ENCODE results near the gene RAB30.
"Not testable (repeated sequence)": the region's sequence is repeated elsewhere in the genome, so short reads cannot be mapped to it uniquely, and the experiment has no call there.

RAB30 gene

GRCh38 chr11:82960779-82961143 is 110.9 kb downstream of the RAB30 start:
- no peak for TF ChIP-seq CTCF (IDR thresholded peaks at IDR 0.05; ENCODE audit: unreplicated experiment in 3 of 3)
- no peaks in the 10 kb centered on the region for H3K4me1 Mint-ChIP-seq
- no peak overlapping the region for H3K27ac Mint-ChIP-seq
- H3K4me3 Mint-ChIP-seq, result no peak overlapping the region
- no peaks in the 10 kb centered on the region for H3K36me3 Mint-ChIP-seq (ENCODE audit: low read depth)
- peaks cover 15% of the 10 kb centered on the region for H3K9me3 Mint-ChIP-seq
- no peaks in the 10 kb centered on the region for H3K27me3 Mint-ChIP-seq (ENCODE audit: low read depth)

DNA sequence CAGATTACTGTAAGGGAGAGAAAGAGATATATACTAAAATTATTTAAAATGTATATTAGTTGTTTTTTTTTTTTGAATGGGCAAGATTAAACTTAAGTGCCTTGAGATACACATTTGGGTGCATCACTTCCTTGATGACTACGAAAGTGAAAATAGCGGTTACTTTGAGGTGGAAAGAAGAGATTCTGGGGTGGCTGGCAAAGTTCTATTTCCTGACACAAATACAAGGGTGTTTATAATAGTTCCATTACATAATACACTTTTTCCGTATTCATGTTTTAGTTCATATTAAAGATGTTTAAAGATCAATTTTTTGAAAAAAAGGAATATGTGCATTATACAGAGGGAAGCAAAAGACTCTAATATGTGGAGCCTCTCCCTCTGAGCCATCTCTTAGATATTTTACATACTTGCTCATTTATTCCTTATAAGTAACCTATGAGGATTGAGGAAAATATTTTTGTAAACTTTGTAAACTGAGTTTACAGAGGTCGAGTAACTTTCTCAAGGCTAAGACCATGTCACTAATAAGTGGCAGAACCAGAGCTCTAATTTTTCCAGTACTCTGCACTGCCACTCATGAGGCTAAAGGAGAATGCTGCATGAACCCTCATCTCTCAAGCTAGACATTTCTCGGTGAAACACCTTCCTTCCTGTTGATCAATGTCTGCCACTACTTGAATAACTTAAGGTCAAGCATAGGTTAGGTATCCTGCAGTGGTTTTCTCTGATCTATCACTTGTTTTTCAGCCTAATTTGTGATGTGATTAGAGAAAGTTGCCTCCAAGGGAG is 111.5 kb downstream of the RAB30 start:
- H3K9me3 Mint-ChIP-seq, result peaks cover 18% of the 10 kb centered on the region
- no peak overlapping the region for H3K27ac Mint-ChIP-seq
- no peaks in the 10 kb centered on the region for H3K27me3 Mint-ChIP-seq (ENCODE audit: low read depth)
- no peak for TF ChIP-seq CTCF (IDR thresholded peaks at IDR 0.05; ENCODE audit: unreplicated experiment in 3 of 3)
- no peaks in the 10 kb centered on the region for H3K36me3 Mint-ChIP-seq (ENCODE audit: low read depth)
- H3K4me3 Mint-ChIP-seq, result no peak overlapping the region
- no peaks in the 10 kb centered on the region for H3K4me1 Mint-ChIP-seq

- not testable (repeated sequence) for H3K27me3 Mint-ChIP-seq (ENCODE audit: low read depth); H3K4me1 Mint-ChIP-seq; H3K36me3 Mint-ChIP-seq (ENCODE audit: low read depth); H3K4me3 Mint-ChIP-seq; H3K27ac Mint-ChIP-seq
- peaks cover 21% of the 10 kb centered on the region for H3K9me3 Mint-ChIP-seq
Measured at GRCh38 chr11:82955736-82956453, 115.8 kb downstream of the RAB30 start.

DNA sequence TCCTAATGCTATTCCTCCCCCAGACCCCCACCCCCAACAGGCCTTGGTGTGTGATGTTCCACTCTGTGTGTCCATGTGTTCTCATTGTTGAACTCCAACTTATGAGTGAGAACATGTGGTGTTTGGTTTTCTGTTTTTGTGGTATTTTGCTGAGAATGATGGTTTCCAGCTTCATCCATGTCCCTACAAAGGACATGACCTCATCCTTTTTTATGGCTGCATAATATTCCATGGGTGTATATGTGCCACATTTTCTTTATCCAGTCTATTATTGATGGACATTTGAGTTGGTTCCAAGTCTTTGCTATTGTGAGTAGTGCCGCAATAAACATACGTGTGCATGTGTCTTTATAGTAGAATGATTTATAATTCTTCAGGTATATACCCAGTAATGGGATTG is 121.2 kb downstream of the RAB30 start:
- H3K9me3 Mint-ChIP-seq, result peaks cover 21% of the 10 kb centered on the region
- H3K27ac Mint-ChIP-seq; H3K4me3 Mint-ChIP-seq; H3K27me3 Mint-ChIP-seq (ENCODE audit: low read depth); H3K4me1 Mint-ChIP-seq; H3K36me3 Mint-ChIP-seq (ENCODE audit: low read depth): not testable (repeated sequence)

DNA sequence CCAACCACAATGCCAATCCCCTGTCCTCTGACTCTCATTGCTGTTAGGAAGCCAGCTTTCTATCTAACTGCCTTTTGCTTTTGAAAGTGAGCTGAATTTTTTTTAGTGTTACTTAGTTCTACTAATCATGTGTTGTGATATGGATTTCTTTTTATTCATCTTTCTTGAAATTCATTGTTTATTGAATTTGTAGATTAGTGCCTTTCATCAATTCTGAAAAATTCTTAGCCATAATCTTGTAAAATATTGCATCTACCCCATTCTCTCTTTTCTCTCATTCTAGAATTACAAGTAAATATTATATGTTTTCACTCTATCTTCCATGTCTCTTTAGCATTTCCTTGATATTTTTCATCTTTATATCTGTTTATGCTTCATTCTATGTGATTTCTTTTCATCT is 122.3 kb downstream of the RAB30 start:
- Mint-ChIP-seq H3K27me3 (ENCODE audit: low read depth) (peaks cover 3% of the 10 kb centered on the region), H3K27ac (no peak overlapping the region)

DNA sequence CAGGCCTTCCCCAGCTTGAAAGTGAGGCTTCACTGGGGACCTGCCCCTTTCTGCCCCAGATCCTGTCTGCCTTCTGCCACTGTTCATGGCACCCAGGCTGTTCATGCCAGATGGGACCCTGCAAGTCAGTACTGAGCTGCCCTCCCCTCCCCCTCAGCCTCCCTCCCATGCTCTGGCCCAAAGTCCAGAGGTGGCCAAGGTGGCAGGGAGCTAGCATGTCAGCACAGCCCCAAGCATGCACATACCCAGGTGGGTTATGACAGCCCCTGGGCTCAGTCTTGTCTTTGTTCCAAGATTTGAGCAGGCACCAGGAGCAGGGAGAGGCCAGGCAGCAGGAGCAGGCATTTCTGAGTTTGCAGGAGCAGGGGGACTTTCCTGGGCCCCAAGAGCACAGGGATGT is 126.0 kb downstream of the RAB30 start:
- no peaks in the 10 kb centered on the region for H3K36me3 Mint-ChIP-seq (ENCODE audit: low read depth)
- TF ChIP-seq CTCF (IDR thresholded peaks at IDR 0.05; ENCODE audit: unreplicated experiment in 3 of 3), result no peak
- peaks cover 3% of the 10 kb centered on the region for H3K27me3 Mint-ChIP-seq (ENCODE audit: low read depth)
- no peak overlapping the region for H3K27ac Mint-ChIP-seq
- H3K9me3 Mint-ChIP-seq, result peaks cover 3% of the 10 kb centered on the region
- no peaks in the 10 kb centered on the region for H3K4me1 Mint-ChIP-seq
- H3K4me3 Mint-ChIP-seq, result no peak overlapping the region

More for the DNA sequence above, 122.3 kb downstream of the RAB30 start:
- Mint-ChIP-seq H3K36me3 (ENCODE audit: low read depth) (no peaks in the 10 kb centered on the region), H3K9me3 (peaks cover 14% of the 10 kb centered on the region), H3K4me1 (no peaks in the 10 kb centered on the region), H3K4me3 (no peak overlapping the region)
- no peak for TF ChIP-seq CTCF (IDR thresholded peaks at IDR 0.05; ENCODE audit: unreplicated experiment in 3 of 3)

GRCh38 chr11:82945041-82945440 is 126.7 kb downstream of the RAB30 start:
- not testable (repeated sequence) for H3K9me3 Mint-ChIP-seq; H3K4me1 Mint-ChIP-seq; H3K4me3 Mint-ChIP-seq; H3K36me3 Mint-ChIP-seq (ENCODE audit: low read depth); H3K27ac Mint-ChIP-seq; H3K27me3 Mint-ChIP-seq (ENCODE audit: low read depth)

All from nephron (organoid).